ENCODE measurements around the gene ECE2.
A peak's percentile ranks its signal among the peaks of the same experiment; 100 is the strongest.
"Not testable (repeated sequence)": the region's sequence is repeated elsewhere in the genome, so short reads cannot be mapped to it uniquely, and the experiment has no call there.

ECE2 gene

DNA sequence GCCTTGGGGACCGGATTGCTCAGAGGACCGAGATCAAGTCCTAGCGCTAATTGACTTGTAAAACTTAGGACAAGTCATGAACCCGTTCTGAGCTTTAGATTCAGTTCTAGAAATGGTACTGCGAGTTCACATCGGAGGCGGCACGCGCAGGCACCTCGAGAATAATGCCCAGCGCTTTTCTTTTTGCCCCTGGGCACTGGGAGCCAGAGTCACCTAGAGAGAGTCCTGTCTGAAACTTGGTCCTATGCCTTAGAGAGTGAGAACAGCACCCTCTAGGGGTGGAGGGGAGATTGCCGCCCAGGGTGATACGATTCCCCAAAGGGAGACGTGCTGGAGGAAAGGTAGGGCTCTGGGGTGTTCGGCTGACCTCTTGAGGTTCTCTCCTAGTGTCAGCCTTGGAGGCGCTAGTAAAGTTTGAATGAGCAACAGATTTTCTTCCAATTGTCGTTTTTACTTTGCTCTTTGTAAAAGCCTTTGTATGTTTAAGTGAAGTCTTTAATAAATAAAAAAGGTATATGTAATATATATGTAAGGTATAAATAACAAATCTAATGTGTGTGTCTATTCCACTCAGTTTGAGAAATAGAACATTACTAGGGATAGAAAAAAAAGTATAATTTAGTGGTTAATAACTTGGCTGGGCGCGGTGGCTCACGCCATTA, 25.5 kb upstream of the ECE2 start:
- peaks cover 12% of the 10 kb centered on the region for H3K4me1 Mint-ChIP-seq (ENCODE audit: low read depth)
- DNase-seq (ENCODE audit: low spot score): peak; percentile 88
- peak overlapping the region; percentile 97 for H3K27ac Mint-ChIP-seq
- H3K4me3 Mint-ChIP-seq: peak overlapping the region; percentile 96
- H3K27me3 Mint-ChIP-seq (ENCODE audit: low read depth): no peaks in the 10 kb centered on the region
- H3K9me3 Mint-ChIP-seq: no peaks in the 10 kb centered on the region
- H3K36me3 Mint-ChIP-seq (ENCODE audit: low read depth): peaks cover 4% of the 10 kb centered on the region

GRCh38 chr3:184255291-184256039, 20.4 kb upstream of the ECE2 start:
- Mint-ChIP-seq H3K27ac (no peak overlapping the region), H3K4me3 (no peak overlapping the region), H3K36me3 (ENCODE audit: low read depth) (peaks cover 11% of the 10 kb centered on the region), H3K27me3 (ENCODE audit: low read depth) (peaks cover 16% of the 10 kb centered on the region), H3K9me3 (no peaks in the 10 kb centered on the region), H3K4me1 (ENCODE audit: low read depth) (peaks cover 7% of the 10 kb centered on the region)
- no peak for DNase-seq (ENCODE audit: low spot score)

GRCh38 chr3:184257083-184257915, 18.5 kb upstream of the ECE2 start:
- no peak overlapping the region for H3K27ac Mint-ChIP-seq
- H3K4me3 Mint-ChIP-seq: no peak overlapping the region

GRCh38 chr3:184258926-184259325, 16.9 kb upstream of the ECE2 start:
- Mint-ChIP-seq H3K9me3 (no peaks in the 10 kb centered on the region), H3K4me1 (ENCODE audit: low read depth) (peaks cover 17% of the 10 kb centered on the region), H3K27ac (no peak overlapping the region), H3K36me3 (ENCODE audit: low read depth) (peaks cover 11% of the 10 kb centered on the region), H3K27me3 (ENCODE audit: low read depth) (peaks cover 36% of the 10 kb centered on the region), H3K4me3 (peak overlapping the region; percentile 55)
- no peak for DNase-seq (ENCODE audit: low spot score)

More at GRCh38 chr3:184257083-184257915, 18.5 kb upstream of the ECE2 start:
- peaks cover 13% of the 10 kb centered on the region for H3K4me1 Mint-ChIP-seq (ENCODE audit: low read depth)
- DNase-seq (ENCODE audit: low spot score): no peak
- H3K27me3 Mint-ChIP-seq (ENCODE audit: low read depth): peaks cover 28% of the 10 kb centered on the region
- H3K9me3 Mint-ChIP-seq: no peaks in the 10 kb centered on the region
- H3K36me3 Mint-ChIP-seq (ENCODE audit: low read depth): peaks cover 11% of the 10 kb centered on the region

- peaks cover 17% of the 10 kb centered on the region for H3K4me1 Mint-ChIP-seq (ENCODE audit: low read depth)
- peaks cover 11% of the 10 kb centered on the region for H3K36me3 Mint-ChIP-seq (ENCODE audit: low read depth)
- peaks cover 36% of the 10 kb centered on the region for H3K27me3 Mint-ChIP-seq (ENCODE audit: low read depth)
- no peak for DNase-seq (ENCODE audit: low spot score)
- no peaks in the 10 kb centered on the region for H3K9me3 Mint-ChIP-seq
- no peak overlapping the region for H3K27ac Mint-ChIP-seq
- peak overlapping the region; percentile 55 for H3K4me3 Mint-ChIP-seq
Observed at GRCh38 chr3:184259396-184259877, 16.4 kb upstream of the ECE2 start.

DNA sequence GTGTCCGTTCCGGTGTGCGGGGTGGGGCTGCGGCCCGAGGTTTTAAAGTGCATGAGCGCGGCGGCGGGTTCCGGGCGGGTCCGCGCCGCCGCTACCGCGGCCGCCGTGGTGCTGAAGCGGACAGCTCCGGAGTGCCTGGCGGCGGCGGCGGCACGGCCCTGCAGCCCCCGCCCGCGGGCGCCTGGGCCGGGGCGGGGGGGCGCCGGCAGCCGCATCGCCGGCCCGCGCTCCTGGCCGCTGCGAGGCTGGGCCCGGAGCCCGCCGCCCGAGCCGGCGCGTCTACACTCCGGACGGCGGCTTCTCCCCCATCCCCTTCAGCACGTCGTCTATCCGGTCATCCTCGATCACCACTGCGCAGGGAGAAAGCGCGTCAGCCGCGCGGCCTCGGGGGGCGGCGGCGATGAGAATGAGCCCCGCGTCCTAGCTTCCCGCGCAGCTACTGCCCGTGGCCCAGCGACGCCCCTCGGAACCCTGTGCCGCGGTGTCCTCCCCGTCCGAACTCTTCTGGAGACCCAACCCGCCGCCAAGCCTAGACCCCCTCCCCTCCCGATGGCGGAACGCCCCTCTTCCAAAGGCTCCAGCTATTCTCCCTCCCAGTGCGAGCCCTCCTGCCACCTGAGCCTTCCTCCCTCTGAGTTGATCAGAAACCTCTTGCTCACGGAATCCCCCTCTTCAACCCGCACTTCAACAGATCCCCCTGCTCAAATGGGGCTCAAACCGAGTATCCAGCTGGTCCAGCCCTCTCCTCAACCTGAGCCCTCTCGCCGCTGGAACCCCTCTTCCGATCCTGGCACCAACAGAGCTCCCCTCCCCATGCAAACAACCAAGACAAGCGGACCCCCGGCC, 15.7 kb upstream of the ECE2 start:
- H3K9me3 Mint-ChIP-seq: no peaks in the 10 kb centered on the region
- peak; percentile 38 for DNase-seq (ENCODE audit: low spot score)
- peaks cover 42% of the 10 kb centered on the region for H3K27me3 Mint-ChIP-seq (ENCODE audit: low read depth)
- peak overlapping the region; percentile 80 for H3K4me3 Mint-ChIP-seq
- H3K27ac Mint-ChIP-seq: peak overlapping the region; percentile 57
- H3K36me3 Mint-ChIP-seq (ENCODE audit: low read depth): peaks cover 11% of the 10 kb centered on the region
- peaks cover 17% of the 10 kb centered on the region for H3K4me1 Mint-ChIP-seq (ENCODE audit: low read depth)

DNA sequence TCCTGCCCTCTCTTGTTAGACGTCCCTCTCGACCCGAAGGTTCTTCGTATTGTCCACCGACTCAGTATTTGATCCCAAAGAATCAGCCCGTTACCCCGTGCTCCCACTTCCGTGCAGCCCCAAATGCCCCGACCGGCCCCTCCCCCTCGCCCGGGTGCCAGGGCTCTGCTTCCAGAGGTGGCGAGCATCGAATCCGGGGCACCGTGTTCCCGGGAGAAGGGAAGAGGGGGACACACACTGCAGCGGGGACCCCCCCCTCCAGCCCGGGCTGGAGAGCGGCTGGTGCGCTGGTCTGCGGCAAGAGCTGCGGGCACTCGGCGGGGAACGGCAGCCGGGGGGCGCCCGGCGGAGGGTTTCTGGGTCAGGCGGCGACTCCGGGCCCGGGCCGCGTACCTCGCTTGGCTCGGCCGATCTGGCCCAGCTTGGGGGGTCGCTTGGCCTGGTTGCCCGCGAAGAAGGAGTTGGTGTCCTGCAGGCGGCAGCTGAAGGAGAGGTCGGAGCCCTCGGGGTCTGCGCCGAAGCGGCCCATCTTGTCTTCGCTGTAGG, 15.0 kb upstream of the ECE2 start:
- no peak for DNase-seq (ENCODE audit: low spot score)
- peaks cover 11% of the 10 kb centered on the region for H3K36me3 Mint-ChIP-seq (ENCODE audit: low read depth)
- H3K27me3 Mint-ChIP-seq (ENCODE audit: low read depth): peaks cover 45% of the 10 kb centered on the region
- H3K4me3 Mint-ChIP-seq: peak overlapping the region; percentile 80
- H3K27ac Mint-ChIP-seq: peak overlapping the region; percentile 57
- H3K4me1 Mint-ChIP-seq (ENCODE audit: low read depth): peaks cover 14% of the 10 kb centered on the region
- H3K9me3 Mint-ChIP-seq: no peaks in the 10 kb centered on the region

DNA sequence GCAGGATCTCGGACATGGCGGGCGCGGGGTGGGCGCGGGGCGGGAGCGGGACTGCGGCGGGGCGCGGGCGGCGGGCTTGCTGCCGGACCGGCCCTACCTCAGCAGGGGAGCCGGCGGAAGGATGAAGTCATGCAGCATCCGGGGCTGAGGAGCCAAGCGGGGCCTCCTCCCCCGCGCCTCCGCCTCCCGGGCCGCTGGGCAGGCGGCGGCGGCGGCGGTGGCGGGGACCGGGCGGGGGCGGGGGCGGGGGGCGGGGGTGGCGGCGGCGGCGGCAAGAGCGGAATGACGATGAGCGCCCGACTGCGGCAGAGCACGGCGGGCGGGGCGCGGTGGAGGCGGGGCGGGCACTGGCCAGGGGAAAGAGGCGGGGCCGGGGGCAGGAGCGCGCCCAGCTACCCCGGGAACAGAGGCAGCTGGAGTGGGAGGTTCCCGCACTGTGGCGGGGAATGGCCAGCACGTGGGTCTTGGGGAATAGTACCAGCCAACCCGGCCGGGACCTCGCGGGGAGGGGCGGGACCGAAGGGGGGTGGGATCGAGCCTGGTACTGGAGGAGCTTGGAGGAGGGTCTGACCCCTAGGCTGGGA, 14.5 kb upstream of the ECE2 start, which contains the start of gene CAMK2N2:
Gene CAMK2N2 (minus strand): TSS at position 284 of the 584 bp plus-strand sequence. CDS start 268 bp downstream, at position 16.
- H3K27ac Mint-ChIP-seq: peak within 1 kb of the TSS; percentile 57
- H3K4me1 Mint-ChIP-seq (ENCODE audit: low read depth): peaks cover 14% of the 10 kb centered on the region
- peak within 1 kb of the TSS; percentile 87 for H3K4me3 Mint-ChIP-seq
- H3K9me3 Mint-ChIP-seq: no peaks in the 10 kb centered on the region
- peaks cover 45% of the 10 kb centered on the region for H3K27me3 Mint-ChIP-seq (ENCODE audit: low read depth)
- H3K36me3 Mint-ChIP-seq (ENCODE audit: low read depth): peaks cover 11% of the 10 kb centered on the region
- DNase-seq (ENCODE audit: low spot score): peak; percentile 58

DNA sequence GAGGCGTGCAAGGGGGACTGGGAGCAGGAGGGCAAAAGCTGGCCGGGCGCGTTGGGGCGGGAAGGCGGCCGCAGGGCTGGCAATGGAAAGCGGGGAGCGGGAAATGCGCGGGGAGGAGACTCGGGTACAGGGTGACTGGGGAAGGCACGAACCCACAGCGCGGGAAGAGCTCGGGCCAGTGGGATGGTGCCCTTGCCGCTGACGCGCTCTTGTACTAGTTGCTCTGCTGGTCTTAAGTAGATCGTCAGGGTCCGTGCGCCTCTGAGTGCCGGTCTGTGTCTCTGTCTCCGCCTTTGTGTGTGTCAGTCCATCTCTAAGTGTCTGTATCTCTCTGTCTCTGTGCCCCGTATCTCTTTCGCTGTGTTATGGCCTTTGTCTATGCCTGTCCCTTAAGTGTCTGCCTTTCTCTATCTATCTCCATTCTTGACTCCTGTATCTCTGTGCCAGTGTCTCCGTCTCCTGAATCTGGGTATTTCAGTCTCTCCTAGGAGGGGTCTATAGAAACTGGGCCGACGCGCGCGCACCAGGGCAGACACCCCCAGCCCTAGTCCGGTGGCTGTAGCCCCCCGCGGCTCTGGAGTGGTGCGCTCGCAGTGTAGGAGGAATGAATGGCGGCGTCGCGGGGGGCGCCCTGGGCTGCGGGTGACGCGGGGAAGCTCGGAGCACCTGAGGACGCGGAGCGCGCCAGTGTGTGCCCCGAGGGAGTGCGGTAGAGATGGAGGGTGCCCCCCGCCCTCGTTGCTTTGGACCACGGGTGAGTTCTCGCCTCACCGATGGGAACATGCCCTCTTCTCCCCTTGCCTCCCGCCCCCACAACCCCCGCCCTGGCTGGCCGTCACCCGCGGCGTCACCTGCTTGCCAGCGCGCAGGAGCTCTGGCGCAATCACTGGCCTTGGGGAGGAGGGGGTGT, 13.7 kb upstream of the ECE2 start:
- DNase-seq (ENCODE audit: low spot score): no peak
- Mint-ChIP-seq H3K27ac (peak overlapping the region; percentile 17), H3K9me3 (no peaks in the 10 kb centered on the region), H3K4me3 (peak overlapping the region; percentile 87), H3K4me1 (ENCODE audit: low read depth) (peaks cover 14% of the 10 kb centered on the region), H3K27me3 (ENCODE audit: low read depth) (peaks cover 46% of the 10 kb centered on the region), H3K36me3 (ENCODE audit: low read depth) (peaks cover 11% of the 10 kb centered on the region)

DNA sequence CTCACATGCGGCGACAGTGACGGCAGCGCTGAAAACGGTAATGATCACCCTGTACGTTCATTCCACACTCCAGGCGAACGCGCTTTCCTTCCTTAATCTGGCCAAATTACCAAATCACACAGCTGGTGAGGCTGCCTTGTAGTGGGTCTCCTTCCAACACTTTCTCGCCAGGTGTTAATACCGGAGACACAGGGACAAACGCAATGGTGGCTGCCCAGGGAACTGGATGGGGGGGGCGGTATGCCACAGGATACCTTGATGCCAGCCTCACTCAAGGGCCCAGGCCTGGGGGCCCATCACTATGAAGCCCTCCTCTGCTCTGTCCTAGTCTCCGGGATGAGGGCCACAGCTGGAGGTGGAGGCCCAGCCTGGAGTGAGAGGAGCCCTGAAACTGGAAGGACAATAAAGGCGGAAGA, 13.1 kb upstream of the ECE2 start:
- Mint-ChIP-seq H3K4me3 (peak overlapping the region; percentile 66), H3K36me3 (ENCODE audit: low read depth) (peaks cover 11% of the 10 kb centered on the region), H3K4me1 (ENCODE audit: low read depth) (peaks cover 14% of the 10 kb centered on the region), H3K27ac (no peak overlapping the region), H3K9me3 (no peaks in the 10 kb centered on the region), H3K27me3 (ENCODE audit: low read depth) (peaks cover 50% of the 10 kb centered on the region)
- DNase-seq (ENCODE audit: low spot score): no peak

GRCh38 chr3:184267249-184267648, 8.6 kb upstream of the ECE2 start:
- H3K9me3 Mint-ChIP-seq; H3K36me3 Mint-ChIP-seq (ENCODE audit: low read depth); H3K4me3 Mint-ChIP-seq; H3K4me1 Mint-ChIP-seq (ENCODE audit: low read depth); H3K27ac Mint-ChIP-seq; DNase-seq (ENCODE audit: low spot score): not testable (repeated sequence)
- peaks cover 35% of the 10 kb centered on the region for H3K27me3 Mint-ChIP-seq (ENCODE audit: low read depth)

DNA sequence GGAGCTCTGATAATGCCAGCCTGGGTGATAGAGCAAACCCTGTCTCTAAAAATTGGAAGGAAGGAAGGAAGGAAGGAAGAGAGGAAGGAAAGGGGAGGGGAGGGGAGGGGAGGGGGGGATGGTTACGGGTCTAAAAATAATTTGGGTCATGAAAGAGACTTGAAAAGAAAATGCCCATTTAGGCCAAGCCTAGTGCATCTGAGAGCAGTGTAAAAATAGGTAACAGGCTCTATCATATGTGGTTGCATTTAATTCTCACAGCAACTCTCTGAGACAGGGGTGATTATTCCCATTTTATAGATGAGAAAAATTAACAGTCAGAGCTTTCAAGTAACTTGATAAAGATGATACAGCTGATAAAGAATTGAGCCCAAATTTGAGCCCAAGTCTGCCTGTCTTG, 3.6 kb upstream of the ECE2 start:
- DNase-seq (ENCODE audit: low spot score): no peak
- Mint-ChIP-seq H3K4me3 (no peak overlapping the region), H3K4me1 (ENCODE audit: low read depth) (no peaks in the 10 kb centered on the region), H3K27me3 (ENCODE audit: low read depth) (peaks cover 44% of the 10 kb centered on the region), H3K36me3 (ENCODE audit: low read depth) (no peaks in the 10 kb centered on the region), H3K9me3 (no peaks in the 10 kb centered on the region), H3K27ac (no peak overlapping the region)
